ENCODE data around the gene TRIM28. TPM values are rescaled to one million over a fixed set of nuclear protein-coding genes. Genes with fewer than 3 reads are reported as not detected.
"Not testable (repeated sequence)": the region's sequence is repeated elsewhere in the genome, so short reads cannot be mapped to it uniquely, and the experiment has no call there.

Gene TRIM28
- polyA plus RNA-seq, 10 donors, result 277 to 491 (median 336) TPM

- DNase-seq, result no peak
Measured at GRCh38 chr19:58516964-58517833, 26.7 kb upstream of the TRIM28 start.

GRCh38 chr19:58518256-58519086 lies 25.4 kb upstream of the TRIM28 start:
- no peak for DNase-seq

- DNase-seq, result peak; percentile 63 to 91 (median 77)
Measured at GRCh38 chr19:58519087-58519354, 24.8 kb upstream of the TRIM28 start.

- DNase-seq, result peak; percentile 94 to 98 (median 97)
Measured at GRCh38 chr19:58519355-58520256, 24.3 kb upstream of the TRIM28 start, which contains the start of gene ZBTB45. TSS of gene ZBTB45 (minus strand) at chr19:58519810. CDS start at chr19:58517673, 2,137 bp downstream.

GRCh38 chr19:58520257-58520599 lies 23.6 kb upstream of the TRIM28 start:
- no peak for DNase-seq

- no peak for DNase-seq
Measured at GRCh38 chr19:58521651-58522050, 22.2 kb upstream of the TRIM28 start.

GRCh38 chr19:58522709-58523108 lies 21.2 kb upstream of the TRIM28 start:
- no peak for DNase-seq

GRCh38 chr19:58529405-58529804 lies 14.5 kb upstream of the TRIM28 start:
- no peak for DNase-seq

- DNase-seq, result no peak
Measured at GRCh38 chr19:58531034-58531840, 12.6 kb upstream of the TRIM28 start.

- DNase-seq, result no peak
Measured at GRCh38 chr19:58535857-58536256, 8.0 kb upstream of the TRIM28 start.

GRCh38 chr19:58536852-58537798 lies 6.7 kb upstream of the TRIM28 start:
- DNase-seq, result no peak

GRCh38 chr19:58538257-58539168 lies 5.4 kb upstream of the TRIM28 start:
- peak in 1 of 3 donors; percentile 75 for DNase-seq

GRCh38 chr19:58539169-58539559 lies 4.7 kb upstream of the TRIM28 start:
- not testable (repeated sequence) for DNase-seq

- not testable (repeated sequence) for DNase-seq
Measured at GRCh38 chr19:58542641-58543372, 1.1 kb upstream of the TRIM28 start.

- DNase-seq, result peak in 2 of 3 donors; percentile 32 to 84
Measured at GRCh38 chr19:58544591-58545285, 874 bp downstream of the TRIM28 start.

GRCh38 chr19:58545286-58546018 lies 1.6 kb downstream of the TRIM28 start:
- no peak for DNase-seq

Data from muscle of back (tissue), 11 donors.